ENCODE results near the gene MRPS35. TPM values are rescaled to one million over a fixed set of nuclear protein-coding genes. Genes with fewer than 3 reads are reported as not detected.

Gene MRPS35
- total and polyA plus RNA-seq, 2 donors from 2014 or later: 40.1 to 97.8 TPM

GRCh38 chr12:27686147-27686546, 24.5 kb upstream of the MRPS35 start:
- no peak for DNase-seq
- no peak for FAIRE-seq
- peaks cover 8 to 60% (median 31%) of the 10 kb centered on the region in 3 donors for H3K36me3 ChIP-seq (ENCODE audit: control insufficient read depth in 2 of 3, insufficient read depth in 3 of 3, low read length in 3 of 3)

GRCh38 chr12:27688671-27689070, 22.0 kb upstream of the MRPS35 start:
- H3K36me3 ChIP-seq (ENCODE audit: control insufficient read depth in 2 of 3, insufficient read depth in 3 of 3, low read length in 3 of 3): peaks cover 8 to 61% (median 38%) of the 10 kb centered on the region in 3 donors

More at GRCh38 chr12:27686147-27686546, 24.5 kb upstream of the MRPS35 start:
- TF ChIP-seq CTCF (IDR thresholded peaks at IDR 0.05; ENCODE audit: borderline replicate concordance, extremely low read depth, insufficient read depth): no peak
- no peak overlapping the region for H3K4me3 ChIP-seq (ENCODE audit: low read length in 3 of 3)
- no peaks in the 10 kb centered on the region for H3K9me3 ChIP-seq (ENCODE audit: control insufficient read depth in 2 of 3, insufficient read depth in 1 of 3, low read length in 3 of 3)
- intact Hi-C loops (cut with DNase I): no loop called here
- no peaks in the 10 kb centered on the region for H3K27me3 ChIP-seq (ENCODE audit: control insufficient read depth, insufficient read depth, low read length)
- no peak overlapping the region for H3K9ac ChIP-seq (ENCODE audit: low read length in 3 of 3)
- no peaks in the 10 kb centered on the region for H3K4me1 ChIP-seq (ENCODE audit: control insufficient read depth in 2 of 3, insufficient read depth in 2 of 3, low read depth in 1 of 3, low read length in 3 of 3)
- H3K27ac ChIP-seq (ENCODE audit: low read depth in 2 of 2, low read length in 2 of 2): no peak overlapping the region

GRCh38 chr12:27689558-27690180, 21.0 kb upstream of the MRPS35 start:
- FAIRE-seq (no peak), DNase-seq (no peak)
- intact Hi-C loops (cut with DNase I): no loop called here
- H3K27ac ChIP-seq (ENCODE audit: low read depth in 2 of 2, low read length in 2 of 2): no peak overlapping the region
- no peak overlapping the region for H3K9ac ChIP-seq (ENCODE audit: low read length in 3 of 3)
- H3K4me3 ChIP-seq (ENCODE audit: low read length in 3 of 3): no peak overlapping the region
- no peaks in the 10 kb centered on the region for H3K9me3 ChIP-seq (ENCODE audit: control insufficient read depth in 2 of 3, insufficient read depth in 1 of 3, low read length in 3 of 3)
- no peaks in the 10 kb centered on the region for H3K27me3 ChIP-seq (ENCODE audit: control insufficient read depth, insufficient read depth, low read length)
- H3K36me3 ChIP-seq (ENCODE audit: control insufficient read depth in 2 of 3, insufficient read depth in 3 of 3, low read length in 3 of 3): peaks cover 8 to 61% (median 38%) of the 10 kb centered on the region in 3 donors
- no peak for TF ChIP-seq CTCF (IDR thresholded peaks at IDR 0.05; ENCODE audit: borderline replicate concordance, extremely low read depth, insufficient read depth)
- H3K4me1 ChIP-seq (ENCODE audit: control insufficient read depth in 2 of 3, insufficient read depth in 2 of 3, low read depth in 1 of 3, low read length in 3 of 3): no peaks in the 10 kb centered on the region

More at GRCh38 chr12:27688671-27689070, 22.0 kb upstream of the MRPS35 start:
- intact Hi-C loops (cut with DNase I): no loop called here
- Histone ChIP-seq H3K27ac (ENCODE audit: low read depth in 2 of 2, low read length in 2 of 2) (no peak overlapping the region), H3K27me3 (ENCODE audit: control insufficient read depth, insufficient read depth, low read length) (no peaks in the 10 kb centered on the region), H3K9me3 (ENCODE audit: control insufficient read depth in 2 of 3, insufficient read depth in 1 of 3, low read length in 3 of 3) (no peaks in the 10 kb centered on the region), H3K4me1 (ENCODE audit: control insufficient read depth in 2 of 3, insufficient read depth in 2 of 3, low read depth in 1 of 3, low read length in 3 of 3) (no peaks in the 10 kb centered on the region), H3K4me3 (ENCODE audit: low read length in 3 of 3) (no peak overlapping the region), H3K9ac (ENCODE audit: low read length in 3 of 3) (no peak overlapping the region)
- TF ChIP-seq CTCF (IDR thresholded peaks at IDR 0.05; ENCODE audit: borderline replicate concordance, extremely low read depth, insufficient read depth): no peak
- FAIRE-seq (no peak), DNase-seq (no peak)

Measured in kidney (tissue), 14 donors.